Vagina (tissue), 2 donors: ENCODE measurements around the gene C11orf97. TPM values are rescaled to one million over a fixed set of nuclear protein-coding genes. Genes with fewer than 3 reads are reported as not detected.

Source experiments
- DNase-seq, 2 donors: peaks; one replicate each; pipeline ENCODE4 v3.0.0-alpha.2; 2017; ENCODE audit errors: extremely low spot score in 2 of 2
- H3K27ac ChIP-seq: fragments of 200-600 bp; sonication (generic); one replicate; pipeline ENCODE4 v1.5.1; 2019
- H3K27me3 ChIP-seq: fragments of 200-600 bp; sonication (generic); one replicate; pipeline ENCODE4 v1.5.1; 2019
- H3K36me3 ChIP-seq, 2 donors: fragments of 200-600 bp; sonication (generic); one replicate each; pipeline ENCODE4 v1.5.1; 2017 to 2019
- H3K4me1 ChIP-seq: fragments of 200-600 bp; sonication (generic); one replicate; pipeline ENCODE4 v1.5.1; 2019
- H3K4me3 ChIP-seq, 2 donors: fragments of 200-600 bp; sonication (generic); 1 replicate in 1 of 2; 2 replicates in 1 of 2; pipeline ENCODE4 v1.5.1; 2016 to 2019
- H3K9me3 ChIP-seq: fragments of 200-600 bp; sonication (generic); one replicate; pipeline ENCODE4 v1.5.1; 2019
- POLR2A ChIP-seq, 2 donors: fragments of 450-650 bp; IDR thresholded peaks; one replicate each; pipeline ENCODE4 v1.6.1; 2017; ENCODE audit warnings: antibody characterized with exemption in 2 of 2, mild to moderate bottlenecking in 2 of 2, moderate library complexity in 2 of 2
- POLR2AphosphoS5 ChIP-seq, 2 donors: sonication (generic); formaldehyde crosslinking; IDR thresholded peaks; one replicate each; pipeline ENCODE4 v1.9.0; 2017; ENCODE audit warnings: antibody characterized with exemption in 2 of 2, mild to moderate bottlenecking in 2 of 2, low read depth in 1 of 2; ENCODE audit not compliant: insufficient read depth in 1 of 2
- intact Hi-C: fragments of 100-400 bp; cut with DNase I; formaldehyde crosslinking; loops from one replicate; pipeline ENCODE4 v1.15.1; 2023
- total RNA-seq: library from RNA; depleted of rRNA; stranded (reverse); fragments of >200 nt; gene quantifications from one replicate; pipeline ENCODE4 v1.2.3, GENCODE V29; 2016
- TF ChIP-seq, protein P1 (sequence below), 3 experiments: fragments of 450-650 bp in 2 of 3; fragments of 200-600 bp in 1 of 3; sonication (generic) in 1 of 3; IDR thresholded peaks; one replicate each; pipeline ENCODE4 v1.5.1; 2017 to 2019; ENCODE audit warnings: antibody characterized with exemption in 3 of 3, mild to moderate bottlenecking in 2 of 3, moderate library complexity in 2 of 3

C11orf97 gene
- total RNA-seq, 1 donor from 2014 or later, result not detected

DNA sequence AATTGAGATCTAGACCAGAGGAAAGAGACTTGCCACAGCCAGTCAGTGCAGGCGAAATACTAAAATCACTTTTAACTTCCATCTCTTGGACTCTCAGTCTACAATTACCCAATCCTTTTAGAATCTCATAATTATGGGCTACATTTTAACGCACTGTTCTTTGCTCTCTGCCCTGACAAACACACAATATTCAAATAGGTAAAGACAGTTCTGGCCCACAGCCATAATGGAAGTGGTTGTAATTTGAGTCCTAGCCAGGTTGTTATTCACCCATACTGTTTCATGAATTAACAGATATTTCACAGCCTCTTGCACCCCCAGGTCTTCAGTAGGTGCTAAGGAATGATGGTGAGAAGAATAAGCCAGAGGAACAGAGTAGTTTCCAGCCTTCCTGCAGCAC, 830 bp downstream of the C11orf97 start:
- no peak for DNase-seq
- Histone ChIP-seq H3K27me3 (no peaks in the 10 kb centered on the region), H3K4me3 (no peak overlapping the region), H3K9me3 (no peaks in the 10 kb centered on the region), H3K4me1 (peaks cover 13% of the 10 kb centered on the region), H3K27ac (no peak overlapping the region), H3K36me3 (no peaks in the 10 kb centered on the region)
- TF ChIP-seq POLR2A (IDR thresholded peaks at IDR 0.05) (no peak), POLR2AphosphoS5 (IDR thresholded peaks at IDR 0.05; ENCODE audit: insufficient read depth in 1 of 2, low read depth in 1 of 2) (no peak)
- TF ChIP-seq, protein P1, sequence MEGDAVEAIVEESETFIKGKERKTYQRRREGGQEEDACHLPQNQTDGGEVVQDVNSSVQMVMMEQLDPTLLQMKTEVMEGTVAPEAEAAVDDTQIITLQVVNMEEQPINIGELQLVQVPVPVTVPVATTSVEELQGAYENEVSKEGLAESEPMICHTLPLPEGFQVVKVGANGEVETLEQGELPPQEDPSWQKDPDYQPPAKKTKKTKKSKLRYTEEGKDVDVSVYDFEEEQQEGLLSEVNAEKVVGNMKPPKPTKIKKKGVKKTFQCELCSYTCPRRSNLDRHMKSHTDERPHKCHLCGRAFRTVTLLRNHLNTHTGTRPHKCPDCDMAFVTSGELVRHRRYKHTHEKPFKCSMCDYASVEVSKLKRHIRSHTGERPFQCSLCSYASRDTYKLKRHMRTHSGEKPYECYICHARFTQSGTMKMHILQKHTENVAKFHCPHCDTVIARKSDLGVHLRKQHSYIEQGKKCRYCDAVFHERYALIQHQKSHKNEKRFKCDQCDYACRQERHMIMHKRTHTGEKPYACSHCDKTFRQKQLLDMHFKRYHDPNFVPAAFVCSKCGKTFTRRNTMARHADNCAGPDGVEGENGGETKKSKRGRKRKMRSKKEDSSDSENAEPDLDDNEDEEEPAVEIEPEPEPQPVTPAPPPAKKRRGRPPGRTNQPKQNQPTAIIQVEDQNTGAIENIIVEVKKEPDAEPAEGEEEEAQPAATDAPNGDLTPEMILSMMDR (IDR thresholded peaks at IDR 0.05), result no peak
- intact Hi-C loops, result loop anchor here (10.0 kb wide), 1 partner anchor 72 kb away; no protein-coding TSS in a partner anchor

DNA sequence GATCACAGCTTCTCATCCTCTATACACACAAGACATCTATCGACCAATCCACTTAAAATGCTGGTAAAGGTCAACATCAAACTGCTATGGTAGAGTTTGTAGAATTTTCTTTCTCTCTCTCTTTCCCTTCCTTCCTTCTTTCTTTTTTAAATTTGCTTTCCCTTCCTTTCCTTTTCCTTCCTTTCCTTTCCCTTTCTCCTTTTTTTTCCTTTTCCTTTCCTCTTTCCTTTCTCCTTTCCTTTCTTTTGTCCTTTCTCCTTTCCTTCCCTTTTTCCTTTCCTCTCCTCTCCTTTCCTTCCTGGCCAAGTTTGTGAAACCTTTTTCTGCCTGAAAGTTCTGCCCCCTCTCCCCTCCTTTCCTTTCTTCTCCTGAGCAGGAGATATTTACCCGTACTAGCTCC, 3.1 kb downstream of the C11orf97 start:
- no peak for DNase-seq
- no peak overlapping the region for H3K27ac ChIP-seq
- intact Hi-C loops, result loop anchor here (10.0 kb wide), 1 partner anchor 69 kb away; no protein-coding TSS in a partner anchor
- no peak overlapping the region for H3K4me3 ChIP-seq
- peaks cover 13% of the 10 kb centered on the region for H3K4me1 ChIP-seq
- TF ChIP-seq, protein P1 (IDR thresholded peaks at IDR 0.05), result no peak
- H3K27me3 ChIP-seq, result no peaks in the 10 kb centered on the region
- no peaks in the 10 kb centered on the region for H3K36me3 ChIP-seq
- H3K9me3 ChIP-seq, result no peaks in the 10 kb centered on the region

DNA sequence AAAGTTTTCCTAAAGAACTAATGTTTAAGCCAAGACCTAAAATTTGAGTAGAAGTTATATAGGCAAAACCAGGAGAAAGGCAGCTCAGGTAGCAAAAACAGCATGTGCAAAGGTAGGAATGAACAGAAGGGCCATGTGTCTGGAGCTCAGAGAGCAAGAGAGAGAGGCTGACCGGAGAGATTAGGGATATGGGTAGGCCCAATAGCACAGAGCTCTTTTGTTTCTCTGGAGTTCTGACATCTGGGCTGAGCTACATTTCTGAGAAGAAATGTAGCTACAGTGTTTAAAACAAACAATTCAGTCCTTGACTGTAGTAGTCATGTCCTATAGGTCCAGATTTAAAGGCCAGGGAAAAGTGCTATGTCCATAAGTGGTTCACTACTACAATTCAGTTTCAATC, 4.5 kb downstream of the C11orf97 start:
- Histone ChIP-seq H3K4me1 (peaks cover 12% of the 10 kb centered on the region), H3K4me3 (no peak overlapping the region), H3K36me3 (no peaks in the 10 kb centered on the region), H3K9me3 (no peaks in the 10 kb centered on the region), H3K27ac (no peak overlapping the region), H3K27me3 (no peaks in the 10 kb centered on the region)
- no peak for DNase-seq
- no peak for TF ChIP-seq POLR2A (IDR thresholded peaks at IDR 0.05)
- TF ChIP-seq, protein P1 (IDR thresholded peaks at IDR 0.05), result no peak
- no peak for TF ChIP-seq POLR2AphosphoS5 (IDR thresholded peaks at IDR 0.05; ENCODE audit: insufficient read depth in 1 of 2, low read depth in 1 of 2)
- intact Hi-C loops, result loop anchor here (10.0 kb wide), 1 partner anchor 68 kb away; no protein-coding TSS in a partner anchor

DNA sequence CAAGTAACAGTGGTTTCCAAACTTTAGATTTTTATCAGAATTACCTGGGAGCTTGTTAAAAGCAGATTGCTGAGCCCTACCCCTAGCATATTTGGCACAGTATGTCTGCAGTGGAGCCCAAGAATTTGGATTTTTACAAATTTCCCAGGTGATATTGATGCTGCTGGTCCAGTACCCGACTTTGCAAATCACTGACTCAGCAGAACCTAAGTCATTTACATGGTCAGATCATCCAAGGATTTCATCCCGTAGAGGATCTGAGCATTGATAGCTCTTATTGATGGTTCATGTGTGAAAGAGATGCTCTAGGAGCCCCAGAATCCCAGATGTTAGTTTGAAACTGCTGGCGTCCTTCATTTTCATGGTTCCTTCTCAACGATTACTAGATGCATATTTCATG, 6.0 kb downstream of the C11orf97 start:
- intact Hi-C loops, result loop anchor here (10.0 kb wide), 1 partner anchor 67 kb away; no protein-coding TSS in a partner anchor
- no peaks in the 10 kb centered on the region for H3K27me3 ChIP-seq
- H3K4me3 ChIP-seq, result no peak overlapping the region
- H3K4me1 ChIP-seq, result no peaks in the 10 kb centered on the region
- H3K27ac ChIP-seq, result no peak overlapping the region
- no peak for DNase-seq
- no peaks in the 10 kb centered on the region for H3K36me3 ChIP-seq
- H3K9me3 ChIP-seq, result no peaks in the 10 kb centered on the region
- no peak for TF ChIP-seq POLR2AphosphoS5 (IDR thresholded peaks at IDR 0.05; ENCODE audit: insufficient read depth in 1 of 2, low read depth in 1 of 2)
- no peak for TF ChIP-seq POLR2A (IDR thresholded peaks at IDR 0.05)
- TF ChIP-seq, protein P1 (IDR thresholded peaks at IDR 0.05), result no peak

DNA sequence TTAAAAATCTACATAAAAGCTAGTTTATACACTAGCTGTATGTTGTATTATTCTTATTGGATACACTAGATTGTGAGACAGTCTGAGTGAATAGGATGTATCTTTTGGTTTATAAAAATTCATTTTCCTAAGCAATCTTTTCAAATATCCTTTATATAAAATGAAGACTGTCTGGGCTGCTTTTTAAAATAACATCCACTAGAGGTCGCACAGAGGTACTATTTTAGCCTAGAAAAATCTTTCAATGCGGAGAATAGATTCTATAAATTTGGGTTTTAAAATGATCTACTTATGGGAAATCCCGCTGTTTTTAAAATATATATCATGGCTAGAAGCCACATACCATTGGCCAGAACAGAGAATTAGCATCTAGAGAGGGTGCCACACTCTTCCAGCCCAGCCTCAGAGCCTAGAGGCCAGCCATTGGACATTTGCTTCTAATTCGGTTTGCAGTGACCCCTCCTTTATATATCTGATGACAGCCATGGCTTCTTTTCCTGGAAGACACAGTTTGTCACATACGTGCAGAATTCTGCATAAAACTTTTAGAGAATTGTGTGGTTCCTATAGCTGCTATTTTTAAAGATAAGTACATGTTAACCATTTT, 7.3 kb downstream of the C11orf97 start:
- intact Hi-C loops, result loop anchor here (10.0 kb wide), 1 partner anchor 65 kb away; no protein-coding TSS in a partner anchor

More for the DNA sequence above, 7.3 kb downstream of the C11orf97 start:
- Histone ChIP-seq H3K4me3 (no peak overlapping the region), H3K27ac (no peak overlapping the region), H3K36me3 (no peaks in the 10 kb centered on the region), H3K4me1 (no peaks in the 10 kb centered on the region), H3K9me3 (no peaks in the 10 kb centered on the region), H3K27me3 (no peaks in the 10 kb centered on the region)
- TF ChIP-seq POLR2A (IDR thresholded peaks at IDR 0.05) (no peak), POLR2AphosphoS5 (IDR thresholded peaks at IDR 0.05; ENCODE audit: insufficient read depth in 1 of 2, low read depth in 1 of 2) (peak in 1 of 2 donors; percentile 31)
- TF ChIP-seq, protein P1 (IDR thresholded peaks at IDR 0.05), result peak in 2 of 3 experiments; percentile 37 to 62
- DNase-seq, result no peak
